Peyer's patch (tissue), 4 donors: ENCODE results near the gene ZNF683.
"Not testable (repeated sequence)": the region's sequence is repeated elsewhere in the genome, so short reads cannot be mapped to it uniquely, and the experiment has no call there.

Experiments used
- POLR2A ChIP-seq, 2 donors: fragments of 450-650 bp; IDR thresholded peaks; one replicate each; pipeline ENCODE4 v1.5.1; 2017; ENCODE audit warnings: antibody characterized with exemption in 2 of 2, mild to moderate bottlenecking in 2 of 2, moderate library complexity in 2 of 2
- TF ChIP-seq, protein P1 (sequence below), 6 experiments: fragments of 450-650 bp in 4 of 6; fragments of 200-600 bp in 2 of 6; sonication (generic) in 1 of 6; IDR thresholded peaks; one replicate each; pipeline ENCODE4 v1.5.1; 2017 to 2019; ENCODE audit warnings: antibody characterized with exemption in 6 of 6, mild to moderate bottlenecking in 3 of 6, moderate library complexity in 1 of 6

GRCh38 chr1:26372611-26373010 lies at the start of gene ZNF683:
- TF ChIP-seq, protein P1, sequence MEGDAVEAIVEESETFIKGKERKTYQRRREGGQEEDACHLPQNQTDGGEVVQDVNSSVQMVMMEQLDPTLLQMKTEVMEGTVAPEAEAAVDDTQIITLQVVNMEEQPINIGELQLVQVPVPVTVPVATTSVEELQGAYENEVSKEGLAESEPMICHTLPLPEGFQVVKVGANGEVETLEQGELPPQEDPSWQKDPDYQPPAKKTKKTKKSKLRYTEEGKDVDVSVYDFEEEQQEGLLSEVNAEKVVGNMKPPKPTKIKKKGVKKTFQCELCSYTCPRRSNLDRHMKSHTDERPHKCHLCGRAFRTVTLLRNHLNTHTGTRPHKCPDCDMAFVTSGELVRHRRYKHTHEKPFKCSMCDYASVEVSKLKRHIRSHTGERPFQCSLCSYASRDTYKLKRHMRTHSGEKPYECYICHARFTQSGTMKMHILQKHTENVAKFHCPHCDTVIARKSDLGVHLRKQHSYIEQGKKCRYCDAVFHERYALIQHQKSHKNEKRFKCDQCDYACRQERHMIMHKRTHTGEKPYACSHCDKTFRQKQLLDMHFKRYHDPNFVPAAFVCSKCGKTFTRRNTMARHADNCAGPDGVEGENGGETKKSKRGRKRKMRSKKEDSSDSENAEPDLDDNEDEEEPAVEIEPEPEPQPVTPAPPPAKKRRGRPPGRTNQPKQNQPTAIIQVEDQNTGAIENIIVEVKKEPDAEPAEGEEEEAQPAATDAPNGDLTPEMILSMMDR (IDR thresholded peaks at IDR 0.05) = not testable (repeated sequence)
- TF ChIP-seq POLR2A (IDR thresholded peaks at IDR 0.05) = not testable (repeated sequence)
